Stimulated activated CD4-positive, alpha-beta T cell treated with anti-CD3 and anti-CD28 coated beads, Interleukin-4, amount 100 ng/mL, for 48 hours (primary cell): Measurements from ENCODE around the gene AOPEP.

Source experiments
- DNase-seq, 2 donors: peaks; one replicate each; pipeline ENCODE4 v3.0.0-alpha.2; 2020; ENCODE audit warnings: low read depth in 2 of 2

AOPEP gene

GRCh38 chr9:95081998-95082397 lies 355.5 kb downstream of the AOPEP start:
- DNase-seq = no peak

GRCh38 chr9:95082401-95083084 lies 356.0 kb downstream of the AOPEP start:
- DNase-seq = no peak

GRCh38 chr9:95083086-95083768 lies 356.7 kb downstream of the AOPEP start:
- DNase-seq = no peak

- DNase-seq = no peak
These were observed 357.9 kb downstream of the AOPEP start for GRCh38 chr9:95084254-95084934.

GRCh38 chr9:95085036-95085770 lies 358.7 kb downstream of the AOPEP start:
- DNase-seq = no peak

GRCh38 chr9:95085861-95086563 lies 359.5 kb downstream of the AOPEP start:
- no peak for DNase-seq

GRCh38 chr9:95086564-95086955 lies 360.1 kb downstream of the AOPEP start:
- no peak for DNase-seq

GRCh38 chr9:95087659-95088242 lies 361.3 kb downstream of the AOPEP start:
- DNase-seq = no peak

GRCh38 chr9:95088421-95089161 lies 362.1 kb downstream of the AOPEP start:
- no peak for DNase-seq

- DNase-seq = no peak
These were observed 362.9 kb downstream of the AOPEP start for GRCh38 chr9:95089257-95090022.

GRCh38 chr9:95090023-95090791 lies 363.7 kb downstream of the AOPEP start:
- no peak for DNase-seq

GRCh38 chr9:95090871-95091577 lies 364.5 kb downstream of the AOPEP start:
- no peak for DNase-seq

GRCh38 chr9:95091601-95092261 lies 365.2 kb downstream of the AOPEP start:
- DNase-seq = no peak

- DNase-seq = no peak
These were observed 366.0 kb downstream of the AOPEP start for GRCh38 chr9:95092262-95093072.

GRCh38 chr9:95093586-95093985 lies 367.1 kb downstream of the AOPEP start:
- no peak for DNase-seq

GRCh38 chr9:95094002-95094401 lies 367.5 kb downstream of the AOPEP start:
- DNase-seq = no peak
